K562 (cell line): ENCODE data around the gene FAM222A. TPM values are rescaled to one million over a fixed set of nuclear protein-coding genes. Genes with fewer than 3 reads are reported as not detected.
A peak's percentile ranks its signal among the peaks of the same experiment; 100 is the strongest.

Source experiments
- ATAC-seq: fragments of 200-7000 bp; cut with Tn5 transposase; 3 replicates; pipeline ENCODE4 v1.9.1; 2020; ENCODE audit warnings: moderate library complexity
- BruUV-seq: library from RNA; stranded (reverse); fragments of 400-500 nt; replicated peaks from 2 replicates; lab custom pipeline; 2021; lab: Mats Ljungman, UMichigan
- CTCF ChIA-PET: fragments of 300-600 bp; formaldehyde crosslinking; extraction: SDS; loops from one replicate; lab custom pipeline; 2021; ENCODE audit warnings: low intra/inter-chr PET ratio; lab: Yijun Ruan, JAX
- POLR2A ChIA-PET: fragments of 300-600, 350-650 bp; sonication (Branson Sonifier 250); formaldehyde crosslinking; extraction: SDS; loops from one replicate; lab custom pipeline; 2021; ENCODE audit warnings: antibody characterized with exemption, inconsistent platforms; lab: Yijun Ruan, JAX
- DNase-seq, 4 experiments: peaks; one replicate each; pipeline versions ENCODE4 v3.0.0 to v3.0.0-alpha.2; 2011 to 2018; ENCODE audit warnings: low spot score in 3 of 4, mixed read lengths in 3 of 4; ENCODE audit errors: extremely low read depth in 1 of 4
- FAIRE-seq: peaks from 2 replicates; lab custom pipeline; 2011; peaks lifted over from hg19 to GRCh38; lab: Jason Lieb, UNC
- H2AFZ ChIP-seq: 2 replicates; pipeline ENCODE4 v1.6.0; 2011; ENCODE audit warnings: low read depth, low read length, control low read depth, inconsistent platforms
- H3K27ac ChIP-seq: fragments of 200-600 bp; 3 replicates; pipeline ENCODE4 v1.8.0; 2011; ENCODE audit warnings: low read depth, mild to moderate bottlenecking, control low read depth, inconsistent platforms, low read length, moderate library complexity, mixed read lengths; ENCODE audit errors: extremely low read depth
- H3K27me3 ChIP-seq, 2 experiments: fragments of 300-600 bp in 1 of 2; 2 replicates in 1 of 2; 3 replicates in 1 of 2; pipeline versions ENCODE4 v1.6.0 to v1.8.0; 2011; ENCODE audit warnings: inconsistent platforms in 2 of 2, low read length in 2 of 2, mild to moderate bottlenecking in 1 of 2, mixed read lengths in 1 of 2, moderate library complexity in 1 of 2; ENCODE audit not compliant: control insufficient read depth in 2 of 2, insufficient read depth in 2 of 2
- H3K36me3 ChIP-seq: fragments of 300-600 bp; 3 replicates; pipeline ENCODE4 v1.8.0; 2011; ENCODE audit warnings: mild to moderate bottlenecking, low read length, inconsistent platforms; ENCODE audit not compliant: control insufficient read depth, insufficient read depth
- H3K4me1 ChIP-seq, 2 experiments: fragments of 200-600 bp in 1 of 2; replicated peaks in 1 of 2; 2 replicates in 1 of 2; 3 replicates in 1 of 2; pipeline versions ENCODE4 v1.5.1 to v1.8.0; 2011; ENCODE audit warnings: inconsistent platforms in 2 of 2, low read length in 2 of 2, mild to moderate bottlenecking in 1 of 2, mixed read lengths in 1 of 2, moderate library complexity in 1 of 2; ENCODE audit not compliant: control insufficient read depth in 2 of 2, insufficient read depth in 2 of 2
- H3K4me2 ChIP-seq: 2 replicates; pipeline ENCODE4 v1.6.1; 2011; ENCODE audit warnings: low read length, control low read depth, inconsistent platforms, mixed read lengths; ENCODE audit not compliant: insufficient read depth
- H3K4me3 ChIP-seq: fragments of 200-600 bp; sonication (generic), shearing (Covaris generic); 2 replicates; pipeline ENCODE4 v1.5.1; 2016; ENCODE audit warnings: control low read depth, inconsistent platforms
- H3K79me2 ChIP-seq: fragments of 200-600 bp; 3 replicates; pipeline ENCODE4 v1.8.0; 2011; ENCODE audit warnings: low read length, inconsistent platforms; ENCODE audit not compliant: control insufficient read depth, insufficient read depth
- H3K9ac ChIP-seq, 2 experiments: 2 replicates each; pipeline versions ENCODE4 v1.6.0 to v1.6.1; 2011; ENCODE audit warnings: low read depth in 2 of 2, low read length in 2 of 2, control low read depth in 1 of 2, inconsistent platforms in 1 of 2, mild to moderate bottlenecking in 1 of 2, mixed read lengths in 1 of 2; ENCODE audit not compliant: insufficient read depth in 1 of 2
- H3K9me1 ChIP-seq: one replicate; pipeline ENCODE4 v1.6.0; 2011; ENCODE audit warnings: inconsistent platforms, mild to moderate bottlenecking, low read length, moderate library complexity; ENCODE audit not compliant: control insufficient read depth, insufficient read depth
- H3K9me3 ChIP-seq: replicated peaks from 2 replicates; pipeline ENCODE4 v1.5.1; 2011; ENCODE audit warnings: low read depth, low read length, inconsistent platforms; ENCODE audit not compliant: control insufficient read depth, insufficient read depth
- H4K20me1 ChIP-seq: replicated peaks from 2 replicates; pipeline ENCODE4 v1.6.1; 2011; ENCODE audit warnings: low read length, inconsistent platforms, mixed read lengths; ENCODE audit not compliant: control insufficient read depth, insufficient read depth
- CHD1 ChIP-seq: fragments of 200-600 bp; sonication (generic); IDR thresholded peaks from one replicate; pipeline ENCODE4 v1.6.1; 2012; ENCODE audit warnings: mild to moderate bottlenecking, moderate library complexity, low read length, inconsistent platforms
- EHMT2 ChIP-seq: fragments of 450-650 bp; IDR thresholded peaks from 2 replicates; pipeline ENCODE4 v1.6.1; 2018; ENCODE audit warnings: antibody characterized with exemption
- HDAC6 ChIP-seq: IDR thresholded peaks from 2 replicates; pipeline ENCODE4 v1.6.1; 2012; ENCODE audit warnings: low read depth, mild to moderate bottlenecking, control low read depth, inconsistent platforms, low read length, moderate library complexity
- MTA3 ChIP-seq: fragments of 450-650 bp; formaldehyde crosslinking; IDR thresholded peaks from 2 replicates; pipeline ENCODE4 v1.6.1; 2017; ENCODE audit warnings: mild to moderate bottlenecking, borderline replicate concordance
- OTX1 ChIP-seq: fragments of 450-650 bp; formaldehyde crosslinking; IDR thresholded peaks from 2 replicates; pipeline ENCODE4 v1.4.0; 2022; ENCODE audit warnings: mild to moderate bottlenecking
- PHF8 ChIP-seq: fragments of 200-600 bp; sonication (generic); IDR thresholded peaks from 2 replicates; pipeline ENCODE4 v1.6.1; 2012; ENCODE audit warnings: mixed run types, mild to moderate bottlenecking, inconsistent platforms, low read length, moderate library complexity, borderline replicate concordance
- ZNF184 ChIP-seq: sonication (generic); formaldehyde crosslinking; IDR thresholded peaks from 2 replicates; pipeline ENCODE4 v1.5.0; 2020; ENCODE audit warnings: missing genetic modification reagents
- ZNF444 ChIP-seq: fragments of 250-450 bp; sonication (Bioruptor Pico); IDR thresholded peaks from 2 replicates; pipeline ENCODE4 v1.4.0; 2020; ENCODE audit warnings: mild to moderate bottlenecking, moderate library complexity
- WGBS: fragments of 100-300 bp; shearing (Covaris generic); methylation state at CpG from one replicate; pipeline ENCODE4 v1.1.6; 2016; ENCODE audit warnings: low coverage, mixed read lengths; ENCODE audit not compliant: insufficient coverage; ENCODE audit errors: missing lambda C conversion rate; 5-methylcytosine and 5-hydroxymethylcytosine counted together
- in situ Hi-C: fragments of 300-500 bp; cut with MboI; formaldehyde crosslinking; loops from 4 replicates; pipeline ENCODE4 v1.15.0; 2018; ENCODE audit warnings: inconsistent platforms, mixed read lengths
- intact Hi-C: fragments of 100-400 bp; cut with micrococcal nuclease; formaldehyde crosslinking; loops from 2 replicates; pipeline ENCODE4 v1.14.2; 2022
- polyA plus RNA-seq, 8 experiments: library from polyadenylated mRNA; depleted of rRNA in 4 of 8; stranded (reverse) in 5 of 8; unstranded in 3 of 8; fragments of >200 nt; fragmentation: Nextera tagmentation in 2 of 8; fragmentation: Illumina TruSeq in 1 of 8; extraction: Ambion mirVana in 2 of 8; extraction: Trizol in 1 of 8; gene quantifications; 2 replicates each; pipeline versions ENCODE4 v1.2.1 to v1.2.3, GENCODE V29; 2011 to 2014; ENCODE audit warnings: inconsistent platforms in 1 of 8, missing spikeins in 1 of 8
- total RNA-seq, 7 experiments: library from RNA; depleted of rRNA in 6 of 7; stranded (reverse); fragments of >200 nt in 6 of 7; fragmentation: Illumina TruSeq in 2 of 7; extraction: Trizol in 2 of 7; gene quantifications; 2 replicates each; pipeline versions ENCODE4 v1.2.1 to v1.2.3, GENCODE V29; 2011 to 2021; ENCODE audit warnings: low replicate concordance in 1 of 7
- TF ChIP-seq, protein P1 (sequence below): fragments of 250-450 bp; sonication (Bioruptor Pico); IDR thresholded peaks from 2 replicates; pipeline ENCODE4 v1.4.0; 2020; ENCODE audit warnings: mild to moderate bottlenecking

Gene FAM222A
- total and polyA plus RNA-seq, 9 of the 15 experiments (the other 6 are each of a cell fraction or from before 2014, with no cell fraction given): 0.03 to 0.36 (median 0.12) TPM; not detected in 1

GRCh38 chr12:109727746-109728726 is 14.4 kb downstream of the FAM222A start:
- DNase-seq: no peak
- TF ChIP-seq ZNF184 (CRISPR knock-in tag) (no peak), ZNF444 (CRISPR knock-in tag) (no peak), PHF8 (no peak), HDAC6 (no peak), MTA3 (no peak), EHMT2 (no peak), CHD1 (no peak), OTX1 (CRISPR knock-in tag) (no peak)
- TF ChIP-seq, protein P1, sequence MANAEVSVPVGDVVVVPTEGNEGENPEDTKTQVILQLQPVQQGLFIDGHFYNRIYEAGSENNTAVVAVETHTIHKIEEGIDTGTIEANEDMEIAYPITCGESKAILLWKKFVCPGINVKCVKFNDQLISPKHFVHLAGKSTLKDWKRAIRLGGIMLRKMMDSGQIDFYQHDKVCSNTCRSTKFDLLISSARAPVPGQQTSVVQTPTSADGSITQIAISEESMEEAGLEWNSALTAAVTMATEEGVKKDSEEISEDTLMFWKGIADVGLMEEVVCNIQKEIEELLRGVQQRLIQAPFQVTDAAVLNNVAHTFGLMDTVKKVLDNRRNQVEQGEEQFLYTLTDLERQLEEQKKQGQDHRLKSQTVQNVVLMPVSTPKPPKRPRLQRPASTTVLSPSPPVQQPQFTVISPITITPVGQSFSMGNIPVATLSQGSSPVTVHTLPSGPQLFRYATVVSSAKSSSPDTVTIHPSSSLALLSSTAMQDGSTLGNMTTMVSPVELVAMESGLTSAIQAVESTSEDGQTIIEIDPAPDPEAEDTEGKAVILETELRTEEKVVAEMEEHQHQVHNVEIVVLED (CRISPR knock-in tag): no peak
- TF ChIP-seq, all 486 proteins: peak for 0
- FAIRE-seq (no peak), ATAC-seq (no peak)
- Histone ChIP-seq H3K4me3 (no peak overlapping the region), H3K4me2 (no peak overlapping the region), H4K20me1 (peaks cover 24% of the 10 kb centered on the region), H3K4me1 (peaks cover 0 to 3% of the 10 kb centered on the region in 2 experiments; a peak in 1 of 5 replicates), H2AFZ (no peak overlapping the region), H3K9ac (peak overlapping the region in 1 of 2 experiments; percentile 45; a peak in 1 of 4 replicates), H3K27ac (no peak overlapping the region), H3K79me2 (no peaks in the 10 kb centered on the region), H3K36me3 (no peaks in the 10 kb centered on the region), H3K27me3 (peaks cover 28 to 85% of the 10 kb centered on the region in 2 experiments), H3K9me1 (no peaks in the 10 kb centered on the region), H3K9me3 (no peaks in the 10 kb centered on the region)
- intact Hi-C loops: no loop called here
- ChIA-PET CTCF (no interaction called here), POLR2A (interaction anchor here (1.2 kb wide), 1 partner anchor 20 kb away, joined by 3 read pairs; no protein-coding TSS in a partner anchor)
- BruUV-seq: no TSS peak
- in situ Hi-C loops: no loop called here
- 0% methylated on average over 14 of the region's 14 CpGs for WGBS
